Neuronal stem cell (in vitro differentiated cells): ENCODE results near the gene RUBCNL.
A peak's percentile ranks its signal among the peaks of the same experiment; 100 is the strongest.

Experiments
- DNase-seq: peaks from one replicate; pipeline ENCODE4 v3.0.0-alpha.2; 2013; ENCODE audit warnings: low spot score
- H2AFZ ChIP-seq: one replicate; pipeline ENCODE4 v1.6.1; 2013; ENCODE audit warnings: mild to moderate bottlenecking, low read length, inconsistent platforms
- H2AK5ac ChIP-seq: 2 replicates; pipeline ENCODE4 v1.6.1; 2013; ENCODE audit warnings: low read depth, mild to moderate bottlenecking, inconsistent platforms, low read length, moderate library complexity, mixed read lengths
- H2BK120ac ChIP-seq: 2 replicates; pipeline ENCODE4 v1.6.1; 2013; ENCODE audit warnings: low read depth, mild to moderate bottlenecking, inconsistent platforms, low read length, moderate library complexity, mixed read lengths
- H2BK12ac ChIP-seq: one replicate; pipeline ENCODE4 v1.6.1; 2013; ENCODE audit warnings: low read length, inconsistent platforms
- H2BK15ac ChIP-seq: 2 replicates; pipeline ENCODE4 v1.6.1; 2013; ENCODE audit warnings: mild to moderate bottlenecking, low read length, inconsistent platforms, mixed read lengths
- H2BK5ac ChIP-seq: one replicate; pipeline ENCODE4 v1.6.1; 2013; ENCODE audit warnings: inconsistent platforms, mild to moderate bottlenecking, low read length, moderate library complexity
- H3K14ac ChIP-seq: one replicate; pipeline ENCODE4 v1.6.1; 2013; ENCODE audit warnings: low read length, inconsistent platforms
- H3K18ac ChIP-seq: 2 replicates; pipeline ENCODE4 v1.6.1; 2013; ENCODE audit warnings: low read length, inconsistent platforms
- H3K23ac ChIP-seq: 2 replicates; pipeline ENCODE4 v1.6.1; 2013; ENCODE audit warnings: low read depth, mild to moderate bottlenecking, mixed read lengths, low read length, inconsistent platforms; ENCODE audit not compliant: poor library complexity
- H3K27ac ChIP-seq: replicated peaks from 3 replicates; pipeline ENCODE4 v1.5.1; 2013; ENCODE audit warnings: low read length, inconsistent platforms
- H3K27me3 ChIP-seq, 3 experiments: 2 replicates each; pipeline ENCODE4 v1.6.1; 2013; ENCODE audit warnings: low read length in 3 of 3, mild to moderate bottlenecking in 2 of 3, inconsistent platforms in 1 of 3, low read depth in 1 of 3, mixed read lengths in 1 of 3, moderate library complexity in 1 of 3; ENCODE audit not compliant: control insufficient read depth in 3 of 3, insufficient read depth in 3 of 3
- H3K36me3 ChIP-seq, 2 donors: replicated peaks in 1 of 2; 2 replicates each; pipeline ENCODE4 v1.6.1; 2013; ENCODE audit warnings: low read length in 2 of 2; ENCODE audit not compliant: control insufficient read depth in 2 of 2, insufficient read depth in 2 of 2
- H3K4ac ChIP-seq: 2 replicates; pipeline ENCODE4 v1.6.1; 2013; ENCODE audit warnings: inconsistent platforms, mild to moderate bottlenecking, low read length, moderate library complexity
- H3K4me1 ChIP-seq, 2 donors: 1 replicate in 1 of 2; 2 replicates in 1 of 2; pipeline ENCODE4 v1.6.1; 2013; ENCODE audit warnings: low read length in 2 of 2, low read depth in 1 of 2; ENCODE audit not compliant: control insufficient read depth in 2 of 2, insufficient read depth in 1 of 2
- H3K4me2 ChIP-seq: one replicate; pipeline ENCODE4 v1.6.1; 2013; ENCODE audit warnings: mild to moderate bottlenecking, low read length, inconsistent platforms; ENCODE audit not compliant: insufficient read depth, poor library complexity, severe bottlenecking
- H3K4me3 ChIP-seq, 2 donors: 2 replicates each; pipeline ENCODE4 v1.5.1; 2013; ENCODE audit warnings: low read length in 2 of 2, mild to moderate bottlenecking in 2 of 2, inconsistent platforms in 1 of 2, moderate library complexity in 1 of 2
- H3K79me1 ChIP-seq: one replicate; pipeline ENCODE4 v1.6.1; 2013; ENCODE audit warnings: low read depth, mild to moderate bottlenecking, inconsistent platforms, low read length, moderate library complexity
- H3K9ac ChIP-seq: one replicate; pipeline ENCODE4 v1.6.1; 2013; ENCODE audit warnings: mild to moderate bottlenecking, low read depth, low read length, inconsistent platforms; ENCODE audit not compliant: poor library complexity
- H3K9me3 ChIP-seq, 2 donors: replicated peaks in 1 of 2; 2 replicates each; pipeline versions ENCODE3 to v1.6.1; 2013; ENCODE audit warnings: low read length in 2 of 2, mild to moderate bottlenecking in 2 of 2, inconsistent platforms in 1 of 2, low read depth in 1 of 2, mixed read lengths in 1 of 2, moderate library complexity in 1 of 2; ENCODE audit not compliant: control insufficient read depth in 2 of 2, insufficient read depth in 1 of 2
- H4K8ac ChIP-seq: one replicate; pipeline ENCODE4 v1.6.1; 2013; ENCODE audit warnings: low read depth, mild to moderate bottlenecking, inconsistent platforms, low read length, moderate library complexity
- H4K91ac ChIP-seq: one replicate; pipeline ENCODE4 v1.6.1; 2013; ENCODE audit warnings: low read length, low read depth, mild to moderate bottlenecking, inconsistent platforms; ENCODE audit not compliant: poor library complexity
- WGBS, 2 donors: extraction: QIAGEN DNeasy Blood & Tissue Kit; methylation state at CpG; one replicate each; pipeline ENCODE4 v1.1.7; 2013; ENCODE audit warnings: missing lambda C conversion rate in 2 of 2, mixed read lengths in 1 of 2; ENCODE audit not compliant: insufficient read length in 2 of 2, insufficient replicate concordance in 1 of 2; ENCODE audit errors: extremely low coverage in 2 of 2; 5-methylcytosine and 5-hydroxymethylcytosine counted together

RUBCNL gene

DNA sequence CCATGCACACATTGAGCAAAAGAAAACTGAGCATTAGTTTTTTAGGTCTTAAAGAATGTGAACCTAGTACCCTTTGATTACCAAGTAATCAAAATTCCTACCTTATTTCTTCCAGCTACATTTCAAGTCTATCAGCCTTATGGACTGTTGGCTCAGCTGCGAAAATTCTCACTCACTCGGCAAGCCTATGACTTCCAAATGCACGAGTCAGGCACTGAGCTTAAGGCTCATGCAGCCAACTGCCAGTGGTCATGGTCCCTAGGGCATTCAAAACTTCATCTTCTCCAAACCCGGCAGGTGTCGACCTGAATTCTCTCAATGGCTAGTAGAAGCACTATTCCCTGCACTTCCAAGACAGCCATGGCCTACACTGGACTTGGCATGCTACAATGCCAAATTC, 41.2 kb downstream of the RUBCNL start:
- Histone ChIP-seq H3K9me3 (no peaks in the 10 kb centered on the region), H3K27ac (no peak overlapping the region), H2BK15ac (no peak overlapping the region), H3K79me1 (no peaks in the 10 kb centered on the region), H2AFZ (no peak overlapping the region), H3K23ac (no peak overlapping the region), H3K4me3 (no peak overlapping the region), H3K36me3 (no peaks in the 10 kb centered on the region), H3K4me2 (no peak overlapping the region), H4K91ac (no peak overlapping the region), H2BK12ac (no peak overlapping the region), H4K8ac (no peak overlapping the region), H3K4me1 (peaks cover 0 to 1% of the 10 kb centered on the region in 2 donors), H3K14ac (no peak overlapping the region), H2BK5ac (no peak overlapping the region), H3K27me3 (no peaks in the 10 kb centered on the region), H2BK120ac (no peak overlapping the region), H3K18ac (no peak overlapping the region), H2AK5ac (no peak overlapping the region), H3K4ac (no peak overlapping the region), H3K9ac (no peak overlapping the region)
- no peak for DNase-seq
- WGBS, 2 donors, result no CpG with 5 or more reads among the region's 5 CpGs

DNA sequence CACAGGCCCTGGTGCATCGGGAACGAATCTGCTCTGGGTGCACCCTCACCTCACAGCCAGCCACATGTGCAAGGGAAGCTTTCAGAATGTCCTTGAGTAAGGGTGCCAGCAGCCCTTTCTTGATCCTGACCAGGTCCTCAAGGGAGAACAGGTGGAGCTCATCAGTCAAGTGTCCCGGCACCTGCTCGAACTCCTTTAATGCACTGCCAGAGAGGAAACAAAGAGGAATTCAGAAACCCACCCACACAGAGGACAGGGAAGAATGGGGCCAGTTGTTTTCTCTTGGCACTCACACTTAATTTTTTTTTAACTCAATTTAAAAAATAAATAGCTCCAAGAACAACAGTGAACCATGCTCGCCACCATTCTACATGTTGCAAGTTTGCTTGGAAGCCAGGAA, 41.7 kb downstream of the RUBCNL start:
- Histone ChIP-seq H3K4me3 (no peak overlapping the region), H3K27me3 (no peaks in the 10 kb centered on the region)
- no peak for DNase-seq

DNA sequence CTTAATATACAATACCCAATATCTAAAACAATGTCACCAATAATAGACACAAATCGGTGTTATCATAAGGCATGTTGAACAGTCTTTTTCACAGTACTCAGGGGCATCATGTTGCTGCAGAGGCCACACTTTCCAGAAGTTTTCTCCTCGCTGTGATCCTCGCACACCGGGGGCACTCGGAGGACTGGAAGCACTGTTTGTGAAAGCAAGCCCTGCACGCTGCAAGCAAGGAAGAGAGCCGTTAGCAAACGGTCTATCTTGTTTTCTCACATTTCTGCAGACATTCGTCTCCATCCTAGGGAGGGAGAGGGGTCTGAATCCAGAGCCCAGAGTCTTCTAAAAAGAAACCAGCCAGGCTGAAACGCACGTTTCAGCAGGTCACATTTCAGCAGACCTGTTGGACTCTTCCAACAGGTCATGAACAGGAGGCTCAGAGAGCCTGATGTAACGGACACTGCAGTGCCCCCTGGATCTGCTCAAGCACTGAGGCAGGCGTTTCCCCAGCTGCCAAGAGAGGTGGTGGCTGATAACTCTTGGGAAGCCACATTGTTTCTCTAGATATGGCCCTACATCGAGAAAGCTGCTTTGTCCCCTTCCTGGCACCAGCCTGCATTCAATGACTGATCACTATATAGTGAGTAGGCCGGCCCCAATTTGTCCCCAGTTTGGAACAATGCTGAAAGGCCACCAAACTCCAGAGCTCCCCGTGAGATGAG, 43.6 kb downstream of the RUBCNL start:
- no peak overlapping the region for H2BK12ac ChIP-seq
- no peak overlapping the region for H3K18ac ChIP-seq
- H4K8ac ChIP-seq, result no peak overlapping the region
- no peak overlapping the region for H4K91ac ChIP-seq
- no peak overlapping the region for H3K23ac ChIP-seq
- no peaks in the 10 kb centered on the region for H3K36me3 ChIP-seq
- DNase-seq, result no peak
- WGBS, 2 donors, result no CpG with 5 or more reads among the region's 16 CpGs
- H2BK15ac ChIP-seq, result no peak overlapping the region
- H2AK5ac ChIP-seq, result no peak overlapping the region
- H3K27me3 ChIP-seq, result no peaks in the 10 kb centered on the region
- H3K9me3 ChIP-seq, result no peaks in the 10 kb centered on the region
- no peak overlapping the region for H2BK120ac ChIP-seq
- no peak overlapping the region for H2AFZ ChIP-seq
- no peaks in the 10 kb centered on the region for H3K79me1 ChIP-seq
- no peak overlapping the region for H2BK5ac ChIP-seq
- no peak overlapping the region for H3K4ac ChIP-seq
- H3K9ac ChIP-seq, result no peak overlapping the region
- H3K4me1 ChIP-seq, result peaks cover 0 to 1% of the 10 kb centered on the region in 2 donors
- no peak overlapping the region for H3K4me3 ChIP-seq
- H3K4me2 ChIP-seq, result no peak overlapping the region
- H3K14ac ChIP-seq, result no peak overlapping the region
- no peak overlapping the region for H3K27ac ChIP-seq

More for the DNA sequence above, 41.7 kb downstream of the RUBCNL start:
- H3K9ac ChIP-seq, result no peak overlapping the region
- no peak overlapping the region for H2BK5ac ChIP-seq
- H3K27ac ChIP-seq, result no peak overlapping the region
- H3K4ac ChIP-seq, result no peak overlapping the region
- no CpG with 5 or more reads among the region's 5 CpGs for WGBS, 2 donors
- no peak overlapping the region for H2AFZ ChIP-seq
- H2BK12ac ChIP-seq, result no peak overlapping the region
- no peak overlapping the region for H3K4me2 ChIP-seq
- peak overlapping the region; percentile 53 for H3K18ac ChIP-seq
- no peak overlapping the region for H4K8ac ChIP-seq
- H3K36me3 ChIP-seq, result no peaks in the 10 kb centered on the region
- H3K9me3 ChIP-seq, result no peaks in the 10 kb centered on the region
- no peaks in the 10 kb centered on the region for H3K79me1 ChIP-seq
- H3K14ac ChIP-seq, result no peak overlapping the region
- H3K23ac ChIP-seq, result no peak overlapping the region
- H4K91ac ChIP-seq, result no peak overlapping the region
- no peak overlapping the region for H2BK15ac ChIP-seq
- H2BK120ac ChIP-seq, result peak overlapping the region; percentile 62
- peaks cover 0 to 1% of the 10 kb centered on the region in 2 donors for H3K4me1 ChIP-seq
- no peak overlapping the region for H2AK5ac ChIP-seq

DNA sequence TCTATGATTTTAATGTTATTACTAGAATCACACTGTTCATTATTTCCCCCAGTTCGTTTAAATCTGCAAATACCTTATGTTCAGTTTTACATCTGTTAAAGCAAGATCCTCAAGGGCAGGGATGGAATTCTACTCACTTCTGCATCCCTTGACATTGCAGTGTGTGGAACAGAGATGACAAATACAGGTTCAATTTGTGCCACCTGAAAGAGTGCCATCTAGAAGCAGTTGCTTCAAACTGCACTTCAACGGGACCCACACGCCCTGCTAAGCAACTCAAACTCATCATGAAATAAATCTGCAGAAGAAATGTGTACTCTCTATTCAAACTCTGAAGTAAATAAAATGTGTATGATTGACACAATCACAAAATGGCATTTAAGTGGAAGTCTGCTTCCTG, 44.5 kb downstream of the RUBCNL start:
- Histone ChIP-seq H3K27me3 (no peaks in the 10 kb centered on the region), H2BK12ac (no peak overlapping the region), H3K27ac (no peak overlapping the region), H3K36me3 (no peaks in the 10 kb centered on the region), H4K8ac (no peak overlapping the region), H2BK5ac (no peak overlapping the region), H2AFZ (no peak overlapping the region), H3K18ac (no peak overlapping the region), H3K4me1 (peaks cover 0 to 1% of the 10 kb centered on the region in 2 donors), H3K14ac (no peak overlapping the region), H2BK15ac (no peak overlapping the region), H3K9ac (no peak overlapping the region), H3K4ac (no peak overlapping the region), H3K4me2 (no peak overlapping the region), H2AK5ac (no peak overlapping the region), H3K23ac (no peak overlapping the region), H4K91ac (no peak overlapping the region), H3K4me3 (no peak overlapping the region), H3K79me1 (no peaks in the 10 kb centered on the region), H3K9me3 (peaks cover 0 to 1% of the 10 kb centered on the region in 2 donors), H2BK120ac (no peak overlapping the region)
- DNase-seq, result no peak
- no CpG with 5 or more reads among the region's 3 CpGs for WGBS, 2 donors
